A673 (cell line): Measurements from ENCODE around the gene ECM2.

Experiments used
- EZH2 ChIP-seq: fragments of 200-600 bp; sonication (generic); IDR thresholded peaks from 2 replicates; pipeline ENCODE4 v1.6.1; 2017; ENCODE audit warnings: borderline replicate concordance, low read depth, mild to moderate bottlenecking, mixed read lengths, antibody characterized with exemption, low read length; ENCODE audit not compliant: poor library complexity, severe bottlenecking
- TF ChIP-seq, protein P1 (sequence below): fragments of 300-800, 200-600 bp; sonication (generic); conservative IDR thresholded peaks from 2 replicates; pipeline ENCODE4 v1.5.1; 2017; ENCODE audit warnings: low read depth, mild to moderate bottlenecking, antibody characterized with exemption, low read length, moderate library complexity, mixed read lengths

DNA sequence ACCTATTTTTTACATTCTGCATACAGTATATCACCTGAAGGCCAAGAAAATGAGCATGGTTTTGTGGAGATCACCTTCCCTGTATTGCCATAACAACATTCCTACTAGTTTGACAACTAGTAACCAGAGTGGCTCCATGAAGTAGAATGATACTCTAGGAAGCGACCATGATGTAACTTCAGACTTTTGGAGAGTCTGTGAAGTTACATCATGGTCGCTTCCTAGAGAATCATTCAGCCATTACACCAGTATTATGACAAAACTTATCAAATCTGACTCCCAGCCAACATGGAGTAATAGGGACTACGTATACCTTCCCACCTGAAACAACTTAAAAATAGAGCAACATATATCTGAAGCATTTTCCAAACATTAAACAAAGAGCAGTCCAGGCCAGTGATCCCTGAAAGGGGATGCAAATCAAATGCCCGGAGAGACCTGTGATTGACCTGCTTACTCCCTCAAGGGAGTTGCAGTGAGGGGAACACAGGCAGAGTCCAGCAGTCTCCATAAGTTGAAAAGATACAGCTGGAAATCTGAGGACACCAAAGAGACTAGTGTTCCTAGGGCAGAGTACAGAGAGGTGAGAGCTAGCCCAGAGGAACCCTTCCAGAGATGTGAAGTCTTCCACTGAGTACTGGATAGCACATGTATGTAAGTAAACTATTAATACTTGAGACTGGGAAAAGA, 7.8 kb downstream of the ECM2 start:
- TF ChIP-seq, protein P1, sequence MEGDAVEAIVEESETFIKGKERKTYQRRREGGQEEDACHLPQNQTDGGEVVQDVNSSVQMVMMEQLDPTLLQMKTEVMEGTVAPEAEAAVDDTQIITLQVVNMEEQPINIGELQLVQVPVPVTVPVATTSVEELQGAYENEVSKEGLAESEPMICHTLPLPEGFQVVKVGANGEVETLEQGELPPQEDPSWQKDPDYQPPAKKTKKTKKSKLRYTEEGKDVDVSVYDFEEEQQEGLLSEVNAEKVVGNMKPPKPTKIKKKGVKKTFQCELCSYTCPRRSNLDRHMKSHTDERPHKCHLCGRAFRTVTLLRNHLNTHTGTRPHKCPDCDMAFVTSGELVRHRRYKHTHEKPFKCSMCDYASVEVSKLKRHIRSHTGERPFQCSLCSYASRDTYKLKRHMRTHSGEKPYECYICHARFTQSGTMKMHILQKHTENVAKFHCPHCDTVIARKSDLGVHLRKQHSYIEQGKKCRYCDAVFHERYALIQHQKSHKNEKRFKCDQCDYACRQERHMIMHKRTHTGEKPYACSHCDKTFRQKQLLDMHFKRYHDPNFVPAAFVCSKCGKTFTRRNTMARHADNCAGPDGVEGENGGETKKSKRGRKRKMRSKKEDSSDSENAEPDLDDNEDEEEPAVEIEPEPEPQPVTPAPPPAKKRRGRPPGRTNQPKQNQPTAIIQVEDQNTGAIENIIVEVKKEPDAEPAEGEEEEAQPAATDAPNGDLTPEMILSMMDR = no peak
- TF ChIP-seq EZH2 = no peak
